HL-60 (cell line): ENCODE results near the gene FCHSD2.
"Not testable (repeated sequence)": the region's sequence is repeated elsewhere in the genome, so short reads cannot be mapped to it uniquely, and the experiment has no call there.

Source experiments
- DNase-seq, 2 experiments: peaks; one replicate each; pipeline ENCODE4 v3.0.0-alpha.2; 2010 to 2020; ENCODE audit warnings: low read depth in 1 of 2, low spot score in 1 of 2
- H3K27ac ChIP-seq: fragments of 250-450 bp; sonication (Bioruptor Pico); replicated peaks from 2 replicates; pipeline ENCODE4 v1.5.1; 2020; ENCODE audit warnings: mild to moderate bottlenecking, moderate library complexity
- H3K27me3 ChIP-seq: fragments of 250-450 bp; sonication (Bioruptor Pico); 2 replicates; pipeline ENCODE4 v1.5.1; 2021; ENCODE audit warnings: mild to moderate bottlenecking, moderate library complexity; ENCODE audit not compliant: insufficient read depth, poor library complexity, severe bottlenecking
- H3K4me3 ChIP-seq: replicated peaks from 2 replicates; pipeline ENCODE4 v1.5.1; 2011; ENCODE audit warnings: mild to moderate bottlenecking, control low read depth, low read length; ENCODE audit not compliant: insufficient read depth
- GABPA ChIP-seq: IDR thresholded peaks from 2 replicates; pipeline ENCODE4 v1.6.1; 2012; ENCODE audit warnings: low read depth
- POLR2AphosphoS5 ChIP-seq: IDR thresholded peaks from 2 replicates; pipeline ENCODE4 v1.6.1; 2012; ENCODE audit warnings: low read depth
- REST ChIP-seq: IDR thresholded peaks from 2 replicates; pipeline ENCODE4 v1.6.1; 2012; ENCODE audit warnings: low read depth; ENCODE audit not compliant: insufficient replicate concordance
- SPI1 ChIP-seq: IDR thresholded peaks from 2 replicates; pipeline ENCODE4 v1.6.1; 2012; ENCODE audit warnings: low read depth, mild to moderate bottlenecking, borderline replicate concordance
- TF ChIP-seq, protein P1 (sequence below): IDR thresholded peaks from one replicate; pipeline ENCODE4 v1.5.1; 2011; ENCODE audit warnings: low read length, control low read depth, inconsistent platforms; ENCODE audit not compliant: insufficient read depth

FCHSD2 gene

GRCh38 chr11:72859126-72859525 is 283.0 kb downstream of the FCHSD2 start:
- no peak overlapping the region for H3K27ac ChIP-seq
- DNase-seq, result no peak
- H3K4me3 ChIP-seq, result no peak overlapping the region
- no peaks in the 10 kb centered on the region for H3K27me3 ChIP-seq
- TF ChIP-seq SPI1 (no peak), REST (no peak), POLR2AphosphoS5 (no peak), GABPA (no peak)
- TF ChIP-seq, protein P1, sequence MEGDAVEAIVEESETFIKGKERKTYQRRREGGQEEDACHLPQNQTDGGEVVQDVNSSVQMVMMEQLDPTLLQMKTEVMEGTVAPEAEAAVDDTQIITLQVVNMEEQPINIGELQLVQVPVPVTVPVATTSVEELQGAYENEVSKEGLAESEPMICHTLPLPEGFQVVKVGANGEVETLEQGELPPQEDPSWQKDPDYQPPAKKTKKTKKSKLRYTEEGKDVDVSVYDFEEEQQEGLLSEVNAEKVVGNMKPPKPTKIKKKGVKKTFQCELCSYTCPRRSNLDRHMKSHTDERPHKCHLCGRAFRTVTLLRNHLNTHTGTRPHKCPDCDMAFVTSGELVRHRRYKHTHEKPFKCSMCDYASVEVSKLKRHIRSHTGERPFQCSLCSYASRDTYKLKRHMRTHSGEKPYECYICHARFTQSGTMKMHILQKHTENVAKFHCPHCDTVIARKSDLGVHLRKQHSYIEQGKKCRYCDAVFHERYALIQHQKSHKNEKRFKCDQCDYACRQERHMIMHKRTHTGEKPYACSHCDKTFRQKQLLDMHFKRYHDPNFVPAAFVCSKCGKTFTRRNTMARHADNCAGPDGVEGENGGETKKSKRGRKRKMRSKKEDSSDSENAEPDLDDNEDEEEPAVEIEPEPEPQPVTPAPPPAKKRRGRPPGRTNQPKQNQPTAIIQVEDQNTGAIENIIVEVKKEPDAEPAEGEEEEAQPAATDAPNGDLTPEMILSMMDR, result no peak

DNA sequence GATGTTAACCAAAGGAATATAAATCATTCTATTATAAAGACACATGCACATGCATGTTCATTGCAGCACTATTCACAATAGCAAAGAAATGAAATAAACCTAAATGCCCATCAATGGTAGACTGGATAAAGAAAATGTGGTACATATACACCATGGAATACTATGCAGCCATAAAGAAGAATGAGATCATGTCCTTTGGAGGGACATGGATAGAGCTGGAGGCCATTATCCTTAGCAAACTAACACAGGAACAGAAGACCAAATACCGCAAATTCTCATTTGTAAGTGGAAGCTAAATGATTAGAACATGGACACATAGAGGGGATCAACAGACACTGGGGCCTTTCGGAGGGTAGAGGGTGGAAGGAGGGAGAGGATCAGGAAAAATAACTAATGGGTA is 283.9 kb downstream of the FCHSD2 start:
- not testable (repeated sequence) for H3K27ac ChIP-seq, H3K4me3 ChIP-seq, DNase-seq, H3K27me3 ChIP-seq

DNA sequence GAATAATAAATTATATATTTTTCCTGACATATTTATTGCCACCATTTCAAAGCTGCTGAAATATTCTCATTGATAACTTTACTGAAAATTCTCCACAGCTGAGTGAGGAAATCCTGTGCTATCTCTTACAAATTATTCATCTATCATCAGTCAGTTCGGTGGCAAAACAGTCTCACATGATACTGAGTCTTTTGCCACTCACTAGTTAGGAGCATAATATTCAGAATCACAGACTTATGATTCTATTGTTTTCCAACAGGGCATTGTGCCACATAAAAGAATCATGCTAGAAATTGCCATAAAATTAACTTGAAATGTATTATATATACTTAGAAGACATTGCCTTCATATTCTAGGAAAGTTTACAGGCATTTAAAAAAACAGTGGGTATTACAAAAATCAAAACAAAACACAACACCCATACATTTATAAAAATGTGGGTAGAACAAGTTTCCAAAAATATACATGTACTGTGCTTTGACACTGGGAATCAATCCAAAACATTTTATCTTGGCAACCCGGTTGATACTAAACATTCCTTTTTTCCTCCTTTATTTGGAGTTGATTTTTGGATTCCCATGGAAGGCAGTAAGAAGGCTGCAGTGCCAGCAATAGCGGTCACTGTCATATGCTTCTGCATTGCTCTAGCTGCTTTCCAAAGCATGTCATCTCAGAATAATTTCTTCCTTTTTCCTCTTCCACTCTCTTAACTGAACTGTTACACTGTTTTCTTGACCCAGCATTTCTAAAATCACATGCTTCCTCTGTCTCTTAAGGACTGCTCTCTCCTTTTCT is 285.4 kb downstream of the FCHSD2 start:
- no peak for TF ChIP-seq SPI1
- TF ChIP-seq GABPA, result no peak
- TF ChIP-seq REST, result no peak
- TF ChIP-seq POLR2AphosphoS5, result no peak
- TF ChIP-seq, protein P1, result no peak

GRCh38 chr11:72856065-72856464 is 286.1 kb downstream of the FCHSD2 start:
- TF ChIP-seq REST, result no peak
- TF ChIP-seq SPI1, result no peak
- TF ChIP-seq, protein P1, result no peak
- no peak for TF ChIP-seq GABPA
- TF ChIP-seq POLR2AphosphoS5, result no peak
- Histone ChIP-seq H3K27me3 (no peaks in the 10 kb centered on the region), H3K4me3 (no peak overlapping the region), H3K27ac (no peak overlapping the region)
- no peak for DNase-seq

More for the DNA sequence above, 285.4 kb downstream of the FCHSD2 start:
- Histone ChIP-seq H3K27ac (no peak overlapping the region), H3K4me3 (no peak overlapping the region), H3K27me3 (no peaks in the 10 kb centered on the region)
- DNase-seq, result no peak
